HCT116 (cell line): ENCODE measurements around the gene PRSS16. TPM values are rescaled to one million over a fixed set of nuclear protein-coding genes. Genes with fewer than 3 reads are reported as not detected.

Experiments used
- ATAC-seq: fragments of 200-7000 bp; cut with Tn5 transposase; 2 replicates; pipeline ENCODE4 v1.9.1; 2020; ENCODE audit warnings: mild to moderate bottlenecking, moderate library complexity
- BruUV-seq: library from RNA; stranded (reverse); fragments of 400-500 nt; replicated peaks from 2 replicates; lab custom pipeline; 2021; lab: Mats Ljungman, UMichigan
- CTCF ChIA-PET: fragments of 300-600 bp; sonication (Branson Sonifier 250); formaldehyde crosslinking; loops from one replicate; lab custom pipeline; 2021; ENCODE audit warnings: antibody characterized with exemption; lab: Charles Lee
- POLR2A ChIA-PET: fragments of 300-600, 350-600 bp; sonication (Branson Sonifier 250); formaldehyde crosslinking; loops from one replicate; lab custom pipeline; 2021; ENCODE audit warnings: antibody characterized with exemption; lab: Charles Lee
- RAD21 ChIA-PET, 2 experiments: fragments of 300-600 bp; sonication (Branson Sonifier 250); formaldehyde crosslinking; loops; one replicate each; lab custom pipeline; 2023; ENCODE audit warnings: low total read pairs in 2 of 2; ENCODE audit not compliant: uncharacterized antibody in 2 of 2, unreplicated experiment in 2 of 2, low non-redundant PET in 1 of 2; lab: Charles Lee
- DNase-seq: peaks from one replicate; pipeline ENCODE4 v3.0.0-alpha.2; 2010; ENCODE audit warnings: low read depth, low spot score
- H2AFZ ChIP-seq: fragments of 200-600 bp; shearing (Covaris generic), sonication (generic); 2 replicates; pipeline ENCODE4 v1.6.1; 2017; ENCODE audit warnings: low read depth, mixed run types, mixed read lengths, antibody characterized with exemption, low read length; ENCODE audit not compliant: poor library complexity, severe bottlenecking
- H3K27ac ChIP-seq: 2 replicates; pipeline ENCODE4 v1.5.1; 2012; ENCODE audit warnings: low read depth, low read length
- H3K27me3 ChIP-seq: fragments of 200-600 bp; sonication (generic); 2 replicates; pipeline ENCODE4 v1.6.1; 2016; ENCODE audit warnings: mixed run types, low read length, mixed read lengths; ENCODE audit not compliant: insufficient read depth
- H3K36me3 ChIP-seq, 2 experiments: fragments of 200-500 bp in 1 of 2; fragments of 200-600 bp in 1 of 2; sonication (Bioruptor generic) in 1 of 2; sonication (generic) in 1 of 2; 2 replicates each; pipeline versions ENCODE4 v1.5.1 to v1.6.1; 2014 to 2016; ENCODE audit warnings: low read length in 2 of 2, inconsistent platforms in 1 of 2, mixed read lengths in 1 of 2, mixed run types in 1 of 2; ENCODE audit not compliant: insufficient read depth in 2 of 2, control insufficient read depth in 1 of 2
- H3K4me1 ChIP-seq, 2 experiments: fragments of 200-600 bp in 1 of 2; sonication (generic) in 1 of 2; 2 replicates each; pipeline versions ENCODE4 v1.5.1 to v1.6.1; 2012 to 2017; ENCODE audit warnings: low read length in 2 of 2, inconsistent platforms in 1 of 2, mild to moderate bottlenecking in 1 of 2, mixed read lengths in 1 of 2, mixed run types in 1 of 2, moderate library complexity in 1 of 2; ENCODE audit not compliant: insufficient read depth in 2 of 2, control insufficient read depth in 1 of 2
- H3K4me2 ChIP-seq: fragments of 200-600 bp; sonication (generic); 2 replicates; pipeline ENCODE4 v1.6.1; 2017; ENCODE audit warnings: mixed run types, low read length, mixed read lengths
- H3K4me3 ChIP-seq, 2 experiments: fragments of 200-600 bp in 1 of 2; sonication (generic) in 1 of 2; replicated peaks in 1 of 2; 2 replicates each; pipeline ENCODE4 v1.5.1; 2011 to 2016; ENCODE audit warnings: low read length in 2 of 2, control low read depth in 1 of 2, low read depth in 1 of 2, mild to moderate bottlenecking in 1 of 2, mixed read lengths in 1 of 2, mixed run types in 1 of 2
- H3K79me2 ChIP-seq: fragments of 200-600 bp; sonication (generic); 2 replicates; pipeline ENCODE4 v1.6.1; 2017; ENCODE audit warnings: mild to moderate bottlenecking, mixed run types, low read length, moderate library complexity, mixed read lengths; ENCODE audit not compliant: insufficient read depth
- H3K9ac ChIP-seq: fragments of 200-600 bp; sonication (generic); 2 replicates; pipeline ENCODE4 v1.6.1; 2016; ENCODE audit warnings: low read length, mixed read lengths
- H3K9me2 ChIP-seq: fragments of 200-600 bp; sonication (generic), shearing (Covaris generic); 2 replicates; pipeline ENCODE4 v1.6.1; 2017; ENCODE audit warnings: mixed run types, mild to moderate bottlenecking, moderate library complexity; ENCODE audit not compliant: insufficient read depth
- H3K9me3 ChIP-seq, 2 experiments: fragments of 200-500 bp in 1 of 2; fragments of 200-600 bp in 1 of 2; sonication (Bioruptor generic) in 1 of 2; sonication (generic) in 1 of 2; 2 replicates each; pipeline ENCODE4 v1.6.1; 2014 to 2017; ENCODE audit warnings: low read length in 2 of 2, mixed read lengths in 2 of 2, inconsistent platforms in 1 of 2, low read depth in 1 of 2, mild to moderate bottlenecking in 1 of 2, mixed run types in 1 of 2, moderate library complexity in 1 of 2; ENCODE audit not compliant: control insufficient read depth in 1 of 2, insufficient read depth in 1 of 2
- H4K20me1 ChIP-seq: fragments of 200-600 bp; sonication (generic), shearing (Covaris generic); 2 replicates; pipeline ENCODE4 v1.6.1; 2017; ENCODE audit warnings: mixed run types, mild to moderate bottlenecking, moderate library complexity; ENCODE audit not compliant: insufficient read depth
- CEBPB ChIP-seq: IDR thresholded peaks from 2 replicates; pipeline ENCODE4 v1.6.1; 2012; ENCODE audit warnings: low read depth
- EGR1 ChIP-seq: IDR thresholded peaks from 2 replicates; pipeline ENCODE4 v1.6.1; 2012; ENCODE audit warnings: low read depth
- ELF1 ChIP-seq: IDR thresholded peaks from 2 replicates; pipeline ENCODE4 v1.6.1; 2012; ENCODE audit warnings: low read depth, borderline replicate concordance
- EZH2 ChIP-seq: fragments of 200-600 bp; sonication (generic); IDR thresholded peaks from 2 replicates; pipeline ENCODE4 v1.6.1; 2017; ENCODE audit warnings: antibody characterized with exemption, mixed run types
- FOSL1 ChIP-seq: IDR thresholded peaks from 2 replicates; pipeline ENCODE4 v1.6.1; 2012; ENCODE audit warnings: low read depth
- JUND ChIP-seq: IDR thresholded peaks from 2 replicates; pipeline ENCODE4 v1.6.1; 2012
- POLR2A ChIP-seq: IDR thresholded peaks from 2 replicates; pipeline ENCODE4 v1.7.0; 2011; ENCODE audit warnings: borderline replicate concordance; ENCODE audit not compliant: insufficient read depth, insufficient read length; ENCODE audit errors: extremely low read depth
- RAD21 ChIP-seq: IDR thresholded peaks from 2 replicates; pipeline ENCODE4 v1.6.1; 2012; ENCODE audit warnings: low read depth, mild to moderate bottlenecking
- SIN3A ChIP-seq: IDR thresholded peaks from 2 replicates; pipeline ENCODE4 v1.6.1; 2012; ENCODE audit warnings: low read depth
- SP1 ChIP-seq: IDR thresholded peaks from 2 replicates; pipeline ENCODE4 v1.6.1; 2012; ENCODE audit warnings: low read depth
- SRF ChIP-seq: IDR thresholded peaks from 2 replicates; pipeline ENCODE4 v1.6.1; 2012; ENCODE audit warnings: low read depth
- YY1 ChIP-seq: IDR thresholded peaks from 2 replicates; pipeline ENCODE4 v1.6.1; 2011; ENCODE audit warnings: low read length, low read depth, moderate library complexity, mild to moderate bottlenecking; ENCODE audit not compliant: insufficient replicate concordance; ENCODE audit errors: extremely low read depth
- ZFX ChIP-seq: fragments of 450-650 bp; IDR thresholded peaks from 2 replicates; pipeline ENCODE4 v1.6.1; 2017
- ZNF274 ChIP-seq: fragments of 200-500 bp; sonication (Bioruptor generic); IDR thresholded peaks from 2 replicates; pipeline ENCODE4 v1.6.1; 2014; ENCODE audit warnings: mild to moderate bottlenecking, low read depth, low read length, inconsistent platforms
- intact Hi-C: fragments of 100-400 bp; cut with micrococcal nuclease; formaldehyde crosslinking; loops from 2 replicates; pipeline ENCODE4 v1.10.0; 2022
- total RNA-seq: library from RNA; stranded (reverse); gene quantifications from one replicate; pipeline ENCODE4 v1.2.1, GENCODE V29; 2021; ENCODE audit not compliant: unreplicated experiment
- TF ChIP-seq, protein P1 (sequence below): IDR thresholded peaks from 2 replicates; pipeline ENCODE4 v1.6.1; 2012
- TF ChIP-seq, protein P2 (sequence below), 3 experiments: fragments of 200-600 bp in 1 of 3; sonication (generic) in 1 of 3; IDR thresholded peaks in 2 of 3; conservative IDR thresholded peaks in 1 of 3; 2 replicates each; pipeline ENCODE4 v1.5.1; 2012 to 2017; ENCODE audit warnings: low read depth in 2 of 3, low read length in 2 of 3, antibody characterized with exemption in 1 of 3, borderline replicate concordance in 1 of 3, control low read depth in 1 of 3, mild to moderate bottlenecking in 1 of 3, mixed read lengths in 1 of 3, mixed run types in 1 of 3, moderate library complexity in 1 of 3; ENCODE audit not compliant: insufficient read depth in 1 of 3

Gene PRSS16
- total RNA-seq, 1 experiment from 2014 or later, result 14.5 TPM

DNA sequence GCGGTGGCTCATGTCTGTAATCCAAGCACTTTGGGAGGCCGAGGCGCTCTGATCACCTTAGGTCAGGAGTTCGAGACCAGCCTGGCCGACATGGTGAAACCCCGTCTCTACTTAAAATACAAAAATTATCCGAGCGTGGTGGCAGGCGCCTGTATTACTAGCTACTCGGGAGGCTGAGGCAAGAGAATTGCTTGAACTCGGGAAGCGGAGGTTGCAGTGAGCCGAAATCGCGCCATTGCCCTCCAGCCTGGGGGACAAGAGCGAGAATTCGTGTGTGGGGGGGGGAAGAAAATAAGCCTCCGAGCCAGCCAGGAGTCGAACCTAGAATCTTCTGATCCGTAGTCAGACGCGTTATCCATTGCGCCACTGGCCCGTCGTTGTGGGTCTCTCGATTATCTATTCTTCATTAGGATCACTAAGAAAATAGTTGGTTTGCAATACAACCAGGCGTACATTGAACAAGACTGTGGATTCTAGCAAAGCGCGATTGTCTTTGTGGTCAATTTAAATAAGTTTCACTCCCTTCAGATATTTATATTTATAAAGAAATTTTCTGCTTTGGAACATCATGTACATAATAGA lies 33.9 kb upstream of the PRSS16 start (continued):
- TF ChIP-seq ZNF274, result no peak

DNA sequence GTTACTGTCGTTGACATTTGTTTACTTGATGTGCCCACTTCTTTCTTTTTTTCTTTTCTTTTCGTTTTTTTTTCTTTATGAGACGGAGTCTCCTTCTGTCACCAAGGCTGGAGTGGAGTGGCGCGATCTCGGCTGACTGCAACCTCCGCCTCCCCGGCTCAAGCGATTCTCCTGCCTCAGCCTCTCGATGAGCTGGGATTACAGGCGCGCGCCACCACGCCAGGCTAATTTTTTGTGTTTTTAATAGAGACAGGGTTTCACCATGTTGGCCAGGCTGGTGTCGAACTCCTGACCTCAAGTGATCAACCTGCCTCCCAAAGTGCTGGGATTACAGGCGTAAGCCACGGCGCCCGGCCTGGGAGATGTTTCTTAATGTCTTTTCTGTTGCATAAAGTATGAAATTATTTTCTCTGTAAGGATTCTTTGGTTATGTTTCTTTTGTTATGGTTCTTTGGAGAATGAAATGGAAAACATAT lies 33.3 kb upstream of the PRSS16 start:
- no peak overlapping the region for H3K9ac ChIP-seq
- H2AFZ ChIP-seq, result no peak overlapping the region
- ChIA-PET CTCF (no interaction called here), RAD21 (no interaction called here), POLR2A (no interaction called here)
- TF ChIP-seq SIN3A (no peak), SRF (no peak), SP1 (no peak), ELF1 (no peak), POLR2A (no peak), RAD21 (no peak), JUND (no peak)
- no peak for DNase-seq
- H3K27me3 ChIP-seq, result no peaks in the 10 kb centered on the region
- intact Hi-C loops, result no loop called here
- no TSS peak for BruUV-seq
- H3K27ac ChIP-seq, result no peak overlapping the region
- H3K9me3 ChIP-seq, result no peaks in the 10 kb centered on the region
- no peaks in the 10 kb centered on the region for H3K36me3 ChIP-seq
- no peak overlapping the region for H3K4me2 ChIP-seq
- H3K4me3 ChIP-seq, result no peak overlapping the region
- no peak for ATAC-seq
- no peaks in the 10 kb centered on the region for H4K20me1 ChIP-seq
- no peaks in the 10 kb centered on the region for H3K79me2 ChIP-seq
- peaks cover 0 to 3% of the 10 kb centered on the region in 2 experiments; a peak in 1 of 4 replicates for H3K4me1 ChIP-seq
- no peaks in the 10 kb centered on the region for H3K9me2 ChIP-seq

DNA sequence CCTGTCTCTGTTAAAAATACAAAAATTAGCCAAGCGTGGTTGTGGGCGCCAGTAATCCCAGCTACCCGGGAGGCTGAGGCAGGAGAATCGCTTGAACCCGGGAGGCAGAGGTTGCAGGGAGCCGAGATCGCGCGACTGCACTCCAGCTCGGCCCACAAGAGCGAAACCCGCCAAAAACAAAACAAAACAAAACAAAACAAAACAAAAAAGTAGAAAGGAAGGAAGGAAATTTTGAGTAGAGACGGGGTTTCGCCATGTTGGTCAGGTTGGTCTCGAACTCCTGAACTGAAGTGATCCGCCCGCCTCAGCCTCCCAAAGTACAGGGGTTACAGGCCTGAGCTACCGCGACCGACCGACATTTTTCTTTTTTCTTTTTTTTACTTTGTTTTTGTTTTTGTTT lies 30.6 kb upstream of the PRSS16 start:
- ATAC-seq (no peak), DNase-seq (no peak)
- Histone ChIP-seq H3K27me3 (no peaks in the 10 kb centered on the region), H3K9me2 (no peaks in the 10 kb centered on the region), H3K9me3 (no peaks in the 10 kb centered on the region), H4K20me1 (no peaks in the 10 kb centered on the region), H2AFZ (no peak overlapping the region), H3K79me2 (no peaks in the 10 kb centered on the region), H3K4me2 (no peak overlapping the region), H3K4me3 (no peak overlapping the region), H3K36me3 (no peaks in the 10 kb centered on the region), H3K9ac (no peak overlapping the region), H3K4me1 (peaks cover 0 to 3% of the 10 kb centered on the region in 2 experiments; a peak in 1 of 4 replicates), H3K27ac (no peak overlapping the region)
- POLR2A ChIA-PET, result no interaction called here
- RAD21 ChIA-PET, result no interaction called here
- BruUV-seq, result no TSS peak
- CTCF ChIA-PET, result no interaction called here
- intact Hi-C loops, result no loop called here
- TF ChIP-seq JUND, result no peak
- TF ChIP-seq, protein P1, sequence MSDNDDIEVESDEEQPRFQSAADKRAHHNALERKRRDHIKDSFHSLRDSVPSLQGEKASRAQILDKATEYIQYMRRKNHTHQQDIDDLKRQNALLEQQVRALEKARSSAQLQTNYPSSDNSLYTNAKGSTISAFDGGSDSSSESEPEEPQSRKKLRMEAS, result no peak
- no peak for TF ChIP-seq YY1
- TF ChIP-seq FOSL1, result no peak
- no peak for TF ChIP-seq ZFX
- TF ChIP-seq EZH2, result no peak
- TF ChIP-seq EGR1, result no peak
- TF ChIP-seq, protein P2, sequence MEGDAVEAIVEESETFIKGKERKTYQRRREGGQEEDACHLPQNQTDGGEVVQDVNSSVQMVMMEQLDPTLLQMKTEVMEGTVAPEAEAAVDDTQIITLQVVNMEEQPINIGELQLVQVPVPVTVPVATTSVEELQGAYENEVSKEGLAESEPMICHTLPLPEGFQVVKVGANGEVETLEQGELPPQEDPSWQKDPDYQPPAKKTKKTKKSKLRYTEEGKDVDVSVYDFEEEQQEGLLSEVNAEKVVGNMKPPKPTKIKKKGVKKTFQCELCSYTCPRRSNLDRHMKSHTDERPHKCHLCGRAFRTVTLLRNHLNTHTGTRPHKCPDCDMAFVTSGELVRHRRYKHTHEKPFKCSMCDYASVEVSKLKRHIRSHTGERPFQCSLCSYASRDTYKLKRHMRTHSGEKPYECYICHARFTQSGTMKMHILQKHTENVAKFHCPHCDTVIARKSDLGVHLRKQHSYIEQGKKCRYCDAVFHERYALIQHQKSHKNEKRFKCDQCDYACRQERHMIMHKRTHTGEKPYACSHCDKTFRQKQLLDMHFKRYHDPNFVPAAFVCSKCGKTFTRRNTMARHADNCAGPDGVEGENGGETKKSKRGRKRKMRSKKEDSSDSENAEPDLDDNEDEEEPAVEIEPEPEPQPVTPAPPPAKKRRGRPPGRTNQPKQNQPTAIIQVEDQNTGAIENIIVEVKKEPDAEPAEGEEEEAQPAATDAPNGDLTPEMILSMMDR (IDR thresholded peaks at IDR 0.05 in 2 of 3, conservative IDR thresholded peaks at IDR 0.05 in 1 of 3; ENCODE audit: borderline replicate concordance in 1 of 3, insufficient read depth in 1 of 3, low read depth in 2 of 3, low read length in 2 of 3), result no peak
- TF ChIP-seq CEBPB, result no peak
